Measurements from ENCODE around the gene BHMT. TPM values are rescaled to one million over a fixed set of nuclear protein-coding genes. Genes with fewer than 3 reads are reported as not detected.

BHMT gene
- total and polyA plus RNA-seq, 9 of the 15 experiments (the other 6 are each of a cell fraction or from before 2014, with no cell fraction given) = not detected

DNA sequence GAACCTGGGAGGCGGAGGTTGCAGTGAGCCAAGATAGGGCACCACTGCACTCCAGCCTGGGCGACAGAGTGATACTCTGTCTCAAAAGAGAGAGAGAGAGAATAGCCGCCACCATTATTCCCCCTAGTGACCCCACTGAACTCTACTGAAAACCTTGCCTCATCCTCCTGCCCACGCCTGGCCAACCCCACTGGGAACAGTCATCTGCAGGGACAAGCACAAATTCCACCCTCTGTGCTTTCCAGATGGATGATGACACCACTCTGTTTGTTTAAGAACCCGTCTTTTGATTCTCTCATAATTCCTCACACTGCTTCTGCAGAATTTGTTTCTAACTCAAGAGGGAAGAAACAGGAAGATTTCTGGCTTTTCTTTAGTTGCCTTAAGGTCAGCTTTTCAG lies 29.8 kb upstream of the BHMT start:
- BruUV-seq (replicated peaks) = no TSS peak
- WGBS (ENCODE audit: insufficient coverage, low coverage, missing lambda C conversion rate) = 5% methylated on average over 5 of the region's 5 CpGs
- no peak overlapping the region for H2AFZ ChIP-seq (ENCODE audit: low read depth, low read length)
- no peaks in the 10 kb centered on the region for H3K9me1 ChIP-seq (ENCODE audit: control insufficient read depth, insufficient read depth, low read length)
- in situ Hi-C loops (cut with MboI) = no loop called here
- no peak overlapping the region for H3K9ac ChIP-seq (ENCODE audit: insufficient read depth in 1 of 2, low read depth in 2 of 2, low read length in 2 of 2)
- TF ChIP-seq SMARCA4 (IDR thresholded peaks at IDR 0.05) (no peak), TCF3 (CRISPR knock-in tag; IDR thresholded peaks at IDR 0.05) (no peak), GATAD2A (IDR thresholded peaks at IDR 0.05) (no peak), MEF2A (IDR thresholded peaks at IDR 0.05; ENCODE audit: control insufficient read depth, low read depth, low read length) (no peak), TAF9B (IDR thresholded peaks at IDR 0.05; ENCODE audit: partially characterized antibody) (no peak), ZNF197 (CRISPR knock-in tag; IDR thresholded peaks at IDR 0.05; ENCODE audit: low read depth) (no peak), TAF1 (IDR thresholded peaks at IDR 0.05; ENCODE audit: control insufficient read depth, extremely low read depth, insufficient read depth, low read length, severe bottlenecking) (no peak), ZNF644 (tag; IDR thresholded peaks at IDR 0.05; ENCODE audit: low read depth) (no peak)
- TF ChIP-seq, protein P1, sequence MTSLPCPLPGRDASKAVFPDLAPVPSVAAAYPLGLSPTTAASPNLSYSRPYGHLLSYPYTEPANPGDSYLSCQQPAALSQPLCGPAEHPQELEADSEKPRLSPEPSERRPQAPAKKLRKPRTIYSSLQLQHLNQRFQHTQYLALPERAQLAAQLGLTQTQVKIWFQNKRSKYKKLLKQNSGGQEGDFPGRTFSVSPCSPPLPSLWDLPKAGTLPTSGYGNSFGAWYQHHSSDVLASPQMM (CRISPR knock-in tag; IDR thresholded peaks at IDR 0.05) = no peak
- TF ChIP-seq, protein P2, sequence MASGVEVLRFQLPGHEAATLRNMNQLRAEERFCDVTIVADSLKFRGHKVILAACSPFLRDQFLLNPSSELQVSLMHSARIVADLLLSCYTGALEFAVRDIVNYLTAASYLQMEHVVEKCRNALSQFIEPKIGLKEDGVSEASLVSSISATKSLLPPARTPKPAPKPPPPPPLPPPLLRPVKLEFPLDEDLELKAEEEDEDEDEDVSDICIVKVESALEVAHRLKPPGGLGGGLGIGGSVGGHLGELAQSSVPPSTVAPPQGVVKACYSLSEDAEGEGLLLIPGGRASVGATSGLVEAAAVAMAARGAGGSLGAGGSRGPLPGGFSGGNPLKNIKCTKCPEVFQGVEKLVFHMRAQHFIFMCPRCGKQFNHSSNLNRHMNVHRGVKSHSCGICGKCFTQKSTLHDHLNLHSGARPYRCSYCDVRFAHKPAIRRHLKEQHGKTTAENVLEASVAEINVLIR (CRISPR knock-in tag; IDR thresholded peaks at IDR 0.05) = no peak
- TF ChIP-seq, protein P3, sequence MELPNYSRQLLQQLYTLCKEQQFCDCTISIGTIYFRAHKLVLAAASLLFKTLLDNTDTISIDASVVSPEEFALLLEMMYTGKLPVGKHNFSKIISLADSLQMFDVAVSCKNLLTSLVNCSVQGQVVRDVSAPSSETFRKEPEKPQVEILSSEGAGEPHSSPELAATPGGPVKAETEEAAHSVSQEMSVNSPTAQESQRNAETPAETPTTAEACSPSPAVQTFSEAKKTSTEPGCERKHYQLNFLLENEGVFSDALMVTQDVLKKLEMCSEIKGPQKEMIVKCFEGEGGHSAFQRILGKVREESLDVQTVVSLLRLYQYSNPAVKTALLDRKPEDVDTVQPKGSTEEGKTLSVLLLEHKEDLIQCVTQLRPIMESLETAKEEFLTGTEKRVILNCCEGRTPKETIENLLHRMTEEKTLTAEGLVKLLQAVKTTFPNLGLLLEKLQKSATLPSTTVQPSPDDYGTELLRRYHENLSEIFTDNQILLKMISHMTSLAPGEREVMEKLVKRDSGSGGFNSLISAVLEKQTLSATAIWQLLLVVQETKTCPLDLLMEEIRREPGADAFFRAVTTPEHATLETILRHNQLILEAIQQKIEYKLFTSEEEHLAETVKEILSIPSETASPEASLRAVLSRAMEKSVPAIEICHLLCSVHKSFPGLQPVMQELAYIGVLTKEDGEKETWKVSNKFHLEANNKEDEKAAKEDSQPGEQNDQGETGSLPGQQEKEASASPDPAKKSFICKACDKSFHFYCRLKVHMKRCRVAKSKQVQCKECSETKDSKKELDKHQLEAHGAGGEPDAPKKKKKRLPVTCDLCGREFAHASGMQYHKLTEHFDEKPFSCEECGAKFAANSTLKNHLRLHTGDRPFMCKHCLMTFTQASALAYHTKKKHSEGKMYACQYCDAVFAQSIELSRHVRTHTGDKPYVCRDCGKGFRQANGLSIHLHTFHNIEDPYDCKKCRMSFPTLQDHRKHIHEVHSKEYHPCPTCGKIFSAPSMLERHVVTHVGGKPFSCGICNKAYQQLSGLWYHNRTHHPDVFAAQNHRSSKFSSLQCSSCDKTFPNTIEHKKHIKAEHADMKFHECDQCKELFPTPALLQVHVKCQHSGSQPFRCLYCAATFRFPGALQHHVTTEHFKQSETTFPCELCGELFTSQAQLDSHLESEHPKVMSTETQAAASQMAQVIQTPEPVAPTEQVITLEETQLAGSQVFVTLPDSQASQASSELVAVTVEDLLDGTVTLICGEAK (IDR thresholded peaks at IDR 0.05) = no peak
- TF ChIP-seq, protein P3 (CRISPR knock-in tag; IDR thresholded peaks at IDR 0.05) = no peak
- ATAC-seq (no peak), FAIRE-seq (no peak), DNase-seq (ENCODE audit: extremely low read depth in 1 of 4, low spot score in 3 of 4) (no peak)
- no peak overlapping the region for H3K4me3 ChIP-seq
- H3K79me2 ChIP-seq (ENCODE audit: control insufficient read depth, insufficient read depth, low read length) = no peaks in the 10 kb centered on the region
- no peaks in the 10 kb centered on the region for H4K20me1 ChIP-seq (replicated peaks; ENCODE audit: control insufficient read depth, insufficient read depth, low read length)
- CTCF ChIA-PET (ENCODE audit: low intra/inter-chr PET ratio) = no interaction called here
- no peaks in the 10 kb centered on the region for H3K36me3 ChIP-seq (ENCODE audit: control insufficient read depth, insufficient read depth, low read length)
- no peaks in the 10 kb centered on the region for H3K4me1 ChIP-seq (replicated peaks in 1 of 2; ENCODE audit: control insufficient read depth in 2 of 2, insufficient read depth in 2 of 2, low read length in 2 of 2)
- intact Hi-C loops (cut with micrococcal nuclease) = no loop called here
- no peak overlapping the region for H3K27ac ChIP-seq (ENCODE audit: extremely low read depth, low read depth, low read length)
- POLR2A ChIA-PET = no interaction called here
- H3K9me3 ChIP-seq (replicated peaks; ENCODE audit: control insufficient read depth, insufficient read depth, low read depth, low read length) = no peaks in the 10 kb centered on the region
- H3K27me3 ChIP-seq (ENCODE audit: control insufficient read depth in 2 of 2, insufficient read depth in 2 of 2, low read length in 2 of 2) = peaks cover 18 to 27% of the 10 kb centered on the region in 2 experiments
- H3K4me2 ChIP-seq (ENCODE audit: insufficient read depth, low read length) = no peak overlapping the region
